Stimulated activated CD8-positive, alpha-beta memory T cell treated with anti-CD3 and anti-CD28 coated beads, Interleukin-15, amount 100 ng/mL, for 1 hour (primary cell): ENCODE measurements around the gene TRMO.

Source experiments
- DNase-seq: peaks from one replicate; pipeline ENCODE4 v3.0.0-alpha.2; 2020; ENCODE audit warnings: low read depth

The TRMO gene

GRCh38 chr9:97903177-97903576 lies 19.1 kb downstream of the TRMO start:
- no peak for DNase-seq

- no peak for DNase-seq
Observed at GRCh38 chr9:97900738-97901565, 21.3 kb downstream of the TRMO start.

- DNase-seq, result no peak
Observed at GRCh38 chr9:97900103-97900737, 22.1 kb downstream of the TRMO start.

GRCh38 chr9:97895695-97896332 lies 26.5 kb downstream of the TRMO start:
- DNase-seq, result no peak

- DNase-seq, result no peak
Observed at GRCh38 chr9:97895211-97895610, 27.1 kb downstream of the TRMO start.

GRCh38 chr9:97892421-97892820 lies 29.9 kb downstream of the TRMO start:
- DNase-seq, result no peak

- DNase-seq, result no peak
Observed at GRCh38 chr9:97891736-97892135, 30.6 kb downstream of the TRMO start.

- peak; percentile 46 for DNase-seq
Observed at GRCh38 chr9:97889941-97890887, 32.1 kb downstream of the TRMO start.

- DNase-seq, result no peak
Observed at GRCh38 chr9:97880336-97880735, 42.0 kb downstream of the TRMO start.

- DNase-seq, result no peak
Observed at GRCh38 chr9:97876061-97876460, 46.2 kb downstream of the TRMO start.

GRCh38 chr9:97875111-97875510 lies 47.2 kb downstream of the TRMO start:
- DNase-seq, result no peak

- DNase-seq, result no peak
Observed at GRCh38 chr9:97874624-97875023, 47.7 kb downstream of the TRMO start.

- DNase-seq, result no peak
Observed at GRCh38 chr9:97873882-97874281, 48.4 kb downstream of the TRMO start.

GRCh38 chr9:97873425-97873824 lies 48.9 kb downstream of the TRMO start:
- DNase-seq, result no peak

GRCh38 chr9:97868859-97869258 lies 53.4 kb downstream of the TRMO start:
- no peak for DNase-seq

GRCh38 chr9:97866848-97867247 lies 55.5 kb downstream of the TRMO start:
- no peak for DNase-seq

GRCh38 chr9:97866300-97866699 lies 56.0 kb downstream of the TRMO start:
- DNase-seq, result no peak

GRCh38 chr9:97864396-97864795 lies 57.9 kb downstream of the TRMO start:
- DNase-seq, result no peak

GRCh38 chr9:97863314-97863713 lies 59.0 kb downstream of the TRMO start:
- no peak for DNase-seq

GRCh38 chr9:97861148-97861475 lies 61.2 kb downstream of the TRMO start:
- DNase-seq, result no peak

GRCh38 chr9:97860451-97861147 lies 61.7 kb downstream of the TRMO start:
- DNase-seq, result no peak

GRCh38 chr9:97859346-97859745 lies 63.0 kb downstream of the TRMO start:
- no peak for DNase-seq
